Heart left ventricle (tissue), 13 donors: ENCODE data around the gene ADAMTSL2.

Source experiments
- CTCF ChIP-seq, 12 donors: fragments of 200-600 bp; sonication (generic) in 4 of 12; IDR thresholded peaks; one replicate each; pipeline versions ENCODE4 v1.5.0 to v1.8.0; 2018 to 2022; ENCODE audit warnings: antibody characterized with exemption in 12 of 12, mild to moderate bottlenecking in 5 of 12
- POLR2A ChIP-seq, 2 donors: fragments of 450-650 bp; IDR thresholded peaks; one replicate each; pipeline ENCODE4 v1.6.1; 2017; ENCODE audit warnings: antibody characterized with exemption in 2 of 2, mild to moderate bottlenecking in 2 of 2, moderate library complexity in 2 of 2
- donor health status: ischemic (EF 13 %, LVEDD 7.1; RV severe dilation, severe dysfunction).
- donor health status: DM: no; HTN: yes; CAD: no.
- donor health status: DM: no; HTN: no; CAD: no.
- donor health status: ischemic (EF 25% LVEDD 6.9; RV normal size, moderate dysfunction).
- donor health status: ischemic (EF 25% LVEDD 5.7; RV mildly dilated, moderate dysfunction).
- donor health status: ischemic (EF 35%, LVEDD 5.7; RV mildly dilated, moderate dysfunction).
- donor health status: nonischemic (EF 11% LVEDD 7.7; RV severe dilation, severe dysfunction).
- donor health status: DM: yes; HTN: yes; CAD: no.
- donor health status: PGD.
- donor health status: ischemic (EF 29% LVEDD 5.4; RV normal size, mild dysfunction).
- donor health status: nonischemic (EF 23%, LVEDD 6.1; RV moderate dilation, normal function).

GRCh38 chr9:133529457-133529856 lies 5.0 kb upstream of the ADAMTSL2 start:
- TF ChIP-seq POLR2A (IDR thresholded peaks at IDR 0.05), result no peak
- TF ChIP-seq CTCF (IDR thresholded peaks at IDR 0.05), result no peak
